C4-2B (cell line): ENCODE measurements around the gene RAB8A.

Experiments
- H3K27ac ChIP-seq: fragments of 450-650 bp; 2 replicates; pipeline ENCODE4 v1.5.1; 2017
- ZFX ChIP-seq: fragments of 450-650 bp; IDR thresholded peaks from 2 replicates; pipeline ENCODE4 v1.6.1; 2017
- TF ChIP-seq, protein P1 (sequence below): fragments of 450-650 bp; conservative IDR thresholded peaks from 2 replicates; pipeline ENCODE4 v1.5.1; 2017; ENCODE audit warnings: mild to moderate bottlenecking

The RAB8A gene

DNA sequence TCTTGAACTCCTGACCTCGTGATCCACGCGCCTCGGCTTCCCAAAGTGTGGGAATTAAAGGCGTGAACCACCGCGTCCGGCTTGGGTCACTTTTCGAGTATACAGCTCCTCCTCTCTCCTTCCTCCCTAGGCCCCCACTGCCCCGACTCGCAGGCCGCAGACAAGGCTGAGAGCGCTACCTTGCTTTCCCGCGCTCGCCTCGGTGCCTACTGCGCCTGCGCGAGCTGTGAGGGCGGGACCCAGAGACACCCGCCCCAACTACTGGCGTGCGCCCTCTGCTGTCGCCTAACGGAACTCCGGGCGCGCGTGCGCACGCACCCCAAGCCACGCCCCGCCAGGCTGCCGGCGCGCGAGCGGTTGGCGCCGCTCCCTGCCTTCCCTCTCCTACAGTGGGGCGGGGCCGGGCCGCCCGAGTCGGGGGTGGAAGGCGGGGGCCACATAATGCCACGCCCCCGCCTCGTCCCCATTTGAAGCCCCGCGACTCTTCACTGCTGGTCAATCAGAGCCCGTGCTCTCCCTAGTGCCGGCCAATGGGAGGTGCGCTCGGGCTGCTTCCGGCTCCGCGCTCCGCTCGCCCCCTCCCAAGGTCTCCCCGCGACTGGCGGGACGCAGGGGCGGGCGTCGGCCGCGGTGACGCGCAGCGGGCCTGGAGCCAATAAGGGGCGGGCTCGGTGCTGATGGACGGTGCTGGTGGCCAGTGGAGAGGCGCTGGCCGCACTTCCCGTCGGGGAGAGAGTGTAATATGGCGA is at the start of gene RAB8A:
Gene RAB8A (plus strand): TSS at position 730 of the 749 bp plus-strand sequence. CDS start 13 bp downstream, at position 743.
- TF ChIP-seq, protein P1, sequence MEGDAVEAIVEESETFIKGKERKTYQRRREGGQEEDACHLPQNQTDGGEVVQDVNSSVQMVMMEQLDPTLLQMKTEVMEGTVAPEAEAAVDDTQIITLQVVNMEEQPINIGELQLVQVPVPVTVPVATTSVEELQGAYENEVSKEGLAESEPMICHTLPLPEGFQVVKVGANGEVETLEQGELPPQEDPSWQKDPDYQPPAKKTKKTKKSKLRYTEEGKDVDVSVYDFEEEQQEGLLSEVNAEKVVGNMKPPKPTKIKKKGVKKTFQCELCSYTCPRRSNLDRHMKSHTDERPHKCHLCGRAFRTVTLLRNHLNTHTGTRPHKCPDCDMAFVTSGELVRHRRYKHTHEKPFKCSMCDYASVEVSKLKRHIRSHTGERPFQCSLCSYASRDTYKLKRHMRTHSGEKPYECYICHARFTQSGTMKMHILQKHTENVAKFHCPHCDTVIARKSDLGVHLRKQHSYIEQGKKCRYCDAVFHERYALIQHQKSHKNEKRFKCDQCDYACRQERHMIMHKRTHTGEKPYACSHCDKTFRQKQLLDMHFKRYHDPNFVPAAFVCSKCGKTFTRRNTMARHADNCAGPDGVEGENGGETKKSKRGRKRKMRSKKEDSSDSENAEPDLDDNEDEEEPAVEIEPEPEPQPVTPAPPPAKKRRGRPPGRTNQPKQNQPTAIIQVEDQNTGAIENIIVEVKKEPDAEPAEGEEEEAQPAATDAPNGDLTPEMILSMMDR: peak; percentile 98
- peak; percentile 37; the same call in 1 of the 2 replicates for TF ChIP-seq ZFX

DNA sequence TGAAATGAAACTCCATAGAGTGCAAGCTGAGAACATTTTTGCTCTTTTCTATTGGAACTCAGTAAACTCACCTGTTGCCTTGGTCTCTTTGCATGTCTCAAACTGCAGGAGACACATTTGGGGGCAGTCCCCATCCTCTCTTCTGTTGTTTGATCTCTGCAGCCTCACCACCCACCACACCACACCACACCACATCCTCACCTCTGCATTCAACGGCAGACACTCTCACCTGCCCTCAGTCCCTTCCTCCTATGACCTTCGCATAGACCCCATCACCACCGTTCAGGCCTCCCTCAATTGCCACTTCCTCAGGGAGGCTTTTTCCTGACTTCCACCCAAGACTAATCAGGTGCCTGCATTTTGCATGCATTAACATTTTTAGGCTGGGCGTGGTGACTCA is 49.7 kb upstream of the RAB8A start:
- TF ChIP-seq ZFX: no peak
- TF ChIP-seq, protein P1: no peak
- no peak overlapping the region for H3K27ac ChIP-seq

More for the DNA sequence above, at the start of gene RAB8A:
- peak within 1 kb of the TSS; percentile 94 for H3K27ac ChIP-seq

DNA sequence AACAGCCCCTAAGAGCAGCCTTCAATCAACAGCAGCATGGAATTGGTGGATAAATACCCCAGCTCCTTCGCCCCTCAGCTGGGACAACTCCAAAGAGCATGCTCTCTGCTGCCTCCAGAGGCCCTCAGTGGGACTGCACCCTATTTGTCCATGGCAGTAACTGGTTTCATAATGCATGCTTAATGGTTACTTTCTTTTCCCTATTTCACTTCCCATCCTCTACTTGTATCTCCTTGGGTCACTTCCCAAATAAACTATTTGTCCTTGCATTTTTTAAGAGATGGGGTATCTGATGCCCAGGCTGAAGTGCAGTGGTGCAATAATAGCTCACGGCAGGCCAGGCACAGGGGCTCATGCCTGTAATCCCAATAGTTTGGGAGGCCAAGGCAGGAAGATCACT is 48.9 kb upstream of the RAB8A start:
- TF ChIP-seq, protein P1: peak; percentile 98
- TF ChIP-seq ZFX: no peak
- no peak overlapping the region for H3K27ac ChIP-seq

DNA sequence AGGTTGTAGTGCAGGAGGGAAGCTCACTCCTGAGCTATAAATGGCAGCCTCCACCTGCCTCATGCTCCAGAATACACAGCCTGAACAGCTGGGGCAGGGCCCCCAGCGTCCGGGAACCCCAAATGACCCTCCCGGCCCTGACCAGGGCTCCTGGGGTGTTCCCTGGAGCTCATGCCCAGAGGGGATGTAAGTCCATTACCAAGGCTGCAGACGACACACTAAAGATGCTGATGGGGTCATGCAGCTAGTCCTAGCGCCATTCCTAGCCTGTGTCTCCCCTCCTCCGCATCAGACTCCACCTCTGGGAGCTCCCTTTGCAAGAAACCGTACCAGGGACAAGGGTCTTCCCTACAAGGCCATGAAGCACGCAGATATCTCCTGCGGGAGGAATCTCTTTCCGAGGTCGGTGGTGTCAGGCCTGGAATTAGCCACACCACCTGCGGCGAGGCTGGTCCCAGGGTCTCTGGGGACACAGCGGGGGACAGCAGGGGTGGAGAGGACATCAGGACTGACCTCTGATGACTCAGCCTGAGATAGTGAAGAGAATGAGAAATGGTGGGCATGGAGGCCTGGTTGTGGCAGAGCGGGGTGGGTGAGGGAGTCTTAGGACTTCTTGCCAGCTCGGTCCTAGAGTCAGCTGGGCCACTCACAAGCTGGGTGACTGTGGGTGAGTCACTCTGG is 47.3 kb upstream of the RAB8A start:
- no peak for TF ChIP-seq ZFX
- no peak overlapping the region for H3K27ac ChIP-seq

DNA sequence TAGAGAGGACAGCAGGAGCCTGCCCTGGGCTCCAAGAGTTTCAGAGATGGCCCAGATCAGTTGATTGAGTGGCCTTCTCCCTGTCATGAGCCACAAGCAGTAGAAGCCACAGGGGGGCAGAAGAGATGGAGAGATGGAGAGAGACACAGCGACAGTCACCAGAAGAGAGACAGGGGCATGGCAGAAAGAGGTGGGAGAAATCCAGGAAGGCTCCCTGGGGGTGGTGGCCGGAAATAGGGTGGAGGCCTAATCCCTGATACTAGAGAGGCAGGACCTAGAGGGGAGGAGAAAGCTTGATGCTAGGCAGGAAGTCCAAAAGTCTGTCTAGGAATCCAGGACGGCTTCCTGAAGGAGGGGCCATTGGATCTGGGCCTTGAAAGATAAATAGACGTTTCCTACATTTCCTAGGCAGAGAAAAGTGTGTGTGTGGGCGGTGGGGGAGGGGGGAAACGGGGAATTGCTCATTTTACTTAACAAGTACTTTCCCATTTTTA is 45.0 kb upstream of the RAB8A start:
- TF ChIP-seq, protein P1: no peak
- TF ChIP-seq ZFX: no peak
- peak overlapping the region; percentile 53 for H3K27ac ChIP-seq

DNA sequence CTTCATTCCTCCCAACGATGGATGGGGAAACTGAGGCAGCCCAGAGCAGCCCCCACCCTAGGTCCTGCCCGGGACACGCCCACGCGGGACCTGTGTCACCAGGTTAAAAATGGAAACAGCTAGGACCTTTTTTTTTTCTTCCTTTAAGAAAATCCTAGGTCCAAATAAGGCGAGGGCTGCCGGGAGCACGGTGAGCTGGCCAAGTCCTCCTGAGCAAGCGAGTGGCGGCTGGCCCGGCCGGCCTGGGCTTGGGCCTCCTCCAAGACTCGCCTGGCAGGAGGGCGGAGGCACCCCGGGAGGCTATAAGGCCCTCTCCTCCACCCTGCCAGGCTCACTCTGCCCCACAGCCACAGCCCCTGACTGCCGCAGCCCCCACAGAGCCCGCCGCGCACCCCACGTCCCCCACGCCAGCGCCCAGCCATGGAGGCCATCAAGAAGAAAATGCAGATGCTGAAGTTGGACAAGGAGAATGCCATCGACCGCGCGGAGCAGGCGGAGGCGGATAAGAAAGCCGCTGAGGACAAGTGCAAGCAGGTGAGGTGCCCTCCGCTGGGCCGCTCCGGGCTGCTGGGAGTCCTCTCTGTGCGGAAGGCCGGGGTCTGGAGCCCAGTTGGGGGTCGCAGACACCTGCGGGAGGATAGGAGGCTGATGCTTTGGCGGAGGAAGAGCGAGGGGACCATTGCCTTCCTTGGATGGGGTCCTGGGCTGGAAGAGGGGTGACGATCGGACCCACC is 44.3 kb upstream of the RAB8A start:
- peak overlapping the region; percentile 53 for H3K27ac ChIP-seq
- no peak for TF ChIP-seq ZFX
- TF ChIP-seq, protein P1: no peak

DNA sequence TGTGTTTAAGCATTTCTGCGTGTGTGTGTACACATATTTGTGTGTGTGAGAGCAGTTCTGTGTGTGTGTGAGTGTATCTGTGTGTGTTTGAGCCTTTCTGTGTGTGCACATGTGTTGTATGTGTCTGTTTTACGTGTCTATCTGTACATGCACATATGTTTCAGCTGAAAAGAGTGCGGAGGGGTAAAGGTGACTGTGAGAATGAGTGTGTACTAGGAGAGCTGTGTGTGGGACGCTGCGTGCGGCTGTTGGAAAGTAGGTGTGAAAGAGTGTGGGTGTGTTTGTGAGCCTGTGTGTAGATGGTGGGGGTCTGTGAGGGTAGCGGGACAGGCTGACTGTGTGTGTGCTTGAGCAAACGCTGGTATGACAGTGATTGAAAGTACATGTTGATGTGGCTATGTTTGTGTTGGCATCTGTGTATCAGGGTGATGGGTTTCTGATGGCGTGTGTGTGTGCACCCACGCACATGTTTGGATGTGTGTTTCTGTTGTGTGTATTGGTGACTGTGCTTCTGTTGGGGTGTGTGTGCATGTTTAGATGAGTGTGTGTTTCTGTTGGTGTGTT is 42.9 kb upstream of the RAB8A start:
- H3K27ac ChIP-seq: no peak overlapping the region; the same call in 1 of the 2 replicates

More for the DNA sequence above, 42.9 kb upstream of the RAB8A start:
- TF ChIP-seq, protein P1: no peak
- TF ChIP-seq ZFX: no peak
